MM.1S (cell line): ENCODE measurements around the gene KCNIP1.
"Not testable (repeated sequence)": the region's sequence is repeated elsewhere in the genome, so short reads cannot be mapped to it uniquely, and the experiment has no call there.

Source experiments
- DNase-seq: peaks from one replicate; pipeline ENCODE4 v3.0.0-alpha.2; 2015
- H2AFZ ChIP-seq: fragments of 300-600 bp; sonication (generic); 2 replicates; pipeline ENCODE4 v1.6.0; 2016; ENCODE audit warnings: antibody characterized with exemption, low read length
- H3F3A ChIP-seq: fragments of 300-600 bp; sonication (generic); 2 replicates; pipeline ENCODE4 v1.6.1; 2016; ENCODE audit warnings: mild to moderate bottlenecking, antibody characterized with exemption, low read length, moderate library complexity, mixed read lengths; ENCODE audit not compliant: insufficient read depth
- H3K27ac ChIP-seq: fragments of 300-600 bp; sonication (generic); 2 replicates; pipeline ENCODE4 v1.5.1; 2016; ENCODE audit warnings: mild to moderate bottlenecking, low read length
- H3K27me3 ChIP-seq: fragments of 300-600 bp; sonication (generic); replicated peaks from 2 replicates; pipeline ENCODE4 v1.6.0; 2016; ENCODE audit warnings: low read length; ENCODE audit not compliant: insufficient read depth
- H3K36me3 ChIP-seq: fragments of 300-600 bp; sonication (generic); replicated peaks from 2 replicates; pipeline ENCODE4 v1.6.1; 2016; ENCODE audit warnings: mild to moderate bottlenecking, low read length, mixed read lengths; ENCODE audit not compliant: insufficient read depth
- H3K4me1 ChIP-seq: fragments of 300-600 bp; sonication (generic); 2 replicates; pipeline ENCODE4 v1.6.1; 2016; ENCODE audit warnings: low read length, mixed read lengths
- H3K4me2 ChIP-seq: fragments of 300-600 bp; sonication (generic); 2 replicates; pipeline ENCODE4 v1.6.0; 2016; ENCODE audit warnings: low read depth, low read length
- H3K4me3 ChIP-seq: fragments of 300-600 bp; sonication (generic); 2 replicates; pipeline ENCODE4 v1.5.1; 2016; ENCODE audit warnings: low read length, mixed read lengths
- H3K79me2 ChIP-seq: fragments of 300-600 bp; sonication (generic); 2 replicates; pipeline ENCODE4 v1.6.1; 2016; ENCODE audit warnings: mixed run types, low read length, mixed read lengths
- H3K9ac ChIP-seq: fragments of 300-600 bp; sonication (generic); 2 replicates; pipeline ENCODE4 v1.6.1; 2016; ENCODE audit warnings: low read length, mixed read lengths
- H3K9me2 ChIP-seq: fragments of 300-600 bp; sonication (generic); replicated peaks from 2 replicates; pipeline ENCODE4 v1.6.1; 2016; ENCODE audit warnings: mild to moderate bottlenecking, low read length, mixed read lengths; ENCODE audit not compliant: insufficient read depth
- H3K9me3 ChIP-seq: fragments of 300-600 bp; sonication (generic); replicated peaks from 2 replicates; pipeline ENCODE4 v1.6.1; 2016; ENCODE audit warnings: mild to moderate bottlenecking, low read length, mixed read lengths; ENCODE audit not compliant: insufficient read depth
- H4K20me1 ChIP-seq: fragments of 300-600 bp; sonication (generic); 2 replicates; pipeline ENCODE4 v1.6.1; 2016; ENCODE audit warnings: mild to moderate bottlenecking, low read length, moderate library complexity, mixed read lengths; ENCODE audit not compliant: insufficient read depth
- EZH2 ChIP-seq: fragments of 300-600 bp; sonication (generic); optimal IDR thresholded peaks from 2 replicates; pipeline ENCODE3; 2017; ENCODE audit warnings: low read depth, mild to moderate bottlenecking, antibody characterized with exemption, low read length, mixed read lengths
- EZH2phosphoT487 ChIP-seq: fragments of 300-600 bp; sonication (generic); IDR thresholded peaks from 2 replicates; pipeline ENCODE4 v1.6.1; 2018; ENCODE audit warnings: antibody characterized with exemption, low read length
- TF ChIP-seq, protein P1 (sequence below): fragments of 300-600 bp; sonication (generic); IDR thresholded peaks from 2 replicates; pipeline ENCODE4 v1.5.1; 2016; ENCODE audit warnings: antibody characterized with exemption, low read length, mixed read lengths

KCNIP1 gene

DNA sequence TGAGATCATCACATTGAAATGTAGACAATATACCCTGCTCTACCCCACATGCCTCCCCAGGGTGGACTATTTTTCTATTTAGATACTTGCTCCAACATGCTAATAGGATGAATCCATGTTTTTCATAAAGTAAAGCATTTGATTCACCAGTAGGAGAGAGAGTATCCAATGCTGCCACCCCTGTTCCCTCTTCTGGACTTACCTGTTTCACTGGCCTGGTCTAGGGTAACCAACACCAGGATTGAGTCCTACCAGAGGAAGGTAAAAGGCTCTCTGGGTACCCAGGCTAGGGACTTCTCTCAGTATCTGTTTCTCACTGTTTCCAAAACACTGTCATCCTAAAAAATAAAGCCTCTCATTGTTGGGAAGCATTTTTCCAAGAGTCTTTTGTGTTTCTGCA, 249.5 kb downstream of the KCNIP1 start:
- no peaks in the 10 kb centered on the region for H3K9me3 ChIP-seq
- H3K79me2 ChIP-seq: no peaks in the 10 kb centered on the region
- DNase-seq: no peak
- H3F3A ChIP-seq: no peaks in the 10 kb centered on the region
- no peak overlapping the region for H2AFZ ChIP-seq
- no peak overlapping the region for H3K27ac ChIP-seq
- H3K9me2 ChIP-seq: no peaks in the 10 kb centered on the region
- H4K20me1 ChIP-seq: no peaks in the 10 kb centered on the region
- H3K4me1 ChIP-seq: no peaks in the 10 kb centered on the region
- H3K9ac ChIP-seq: no peak overlapping the region
- H3K4me3 ChIP-seq: no peak overlapping the region
- no peak overlapping the region for H3K4me2 ChIP-seq
- TF ChIP-seq EZH2phosphoT487 (no peak), EZH2 (no peak)
- TF ChIP-seq, protein P1, sequence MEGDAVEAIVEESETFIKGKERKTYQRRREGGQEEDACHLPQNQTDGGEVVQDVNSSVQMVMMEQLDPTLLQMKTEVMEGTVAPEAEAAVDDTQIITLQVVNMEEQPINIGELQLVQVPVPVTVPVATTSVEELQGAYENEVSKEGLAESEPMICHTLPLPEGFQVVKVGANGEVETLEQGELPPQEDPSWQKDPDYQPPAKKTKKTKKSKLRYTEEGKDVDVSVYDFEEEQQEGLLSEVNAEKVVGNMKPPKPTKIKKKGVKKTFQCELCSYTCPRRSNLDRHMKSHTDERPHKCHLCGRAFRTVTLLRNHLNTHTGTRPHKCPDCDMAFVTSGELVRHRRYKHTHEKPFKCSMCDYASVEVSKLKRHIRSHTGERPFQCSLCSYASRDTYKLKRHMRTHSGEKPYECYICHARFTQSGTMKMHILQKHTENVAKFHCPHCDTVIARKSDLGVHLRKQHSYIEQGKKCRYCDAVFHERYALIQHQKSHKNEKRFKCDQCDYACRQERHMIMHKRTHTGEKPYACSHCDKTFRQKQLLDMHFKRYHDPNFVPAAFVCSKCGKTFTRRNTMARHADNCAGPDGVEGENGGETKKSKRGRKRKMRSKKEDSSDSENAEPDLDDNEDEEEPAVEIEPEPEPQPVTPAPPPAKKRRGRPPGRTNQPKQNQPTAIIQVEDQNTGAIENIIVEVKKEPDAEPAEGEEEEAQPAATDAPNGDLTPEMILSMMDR: no peak
- no peaks in the 10 kb centered on the region for H3K36me3 ChIP-seq
- H3K27me3 ChIP-seq: no peaks in the 10 kb centered on the region

- H3K4me1 ChIP-seq: not testable (repeated sequence)
Measured at GRCh38 chr5:170754508-170754907, 250.7 kb downstream of the KCNIP1 start.

GRCh38 chr5:170755679-170756456, 252.0 kb downstream of the KCNIP1 start:
- no peaks in the 10 kb centered on the region for H3K36me3 ChIP-seq
- no peak overlapping the region for H3K9ac ChIP-seq
- no peak overlapping the region for H3K4me3 ChIP-seq
- H4K20me1 ChIP-seq: no peaks in the 10 kb centered on the region
- no peaks in the 10 kb centered on the region for H3K4me1 ChIP-seq
- H3K4me2 ChIP-seq: no peak overlapping the region
- H3K79me2 ChIP-seq: no peaks in the 10 kb centered on the region
- no peak for TF ChIP-seq EZH2phosphoT487
- TF ChIP-seq, protein P1: no peak
- no peak for TF ChIP-seq EZH2
- no peak overlapping the region for H2AFZ ChIP-seq
- H3K9me3 ChIP-seq: no peaks in the 10 kb centered on the region
- H3K27ac ChIP-seq: no peak overlapping the region
- H3K9me2 ChIP-seq: no peaks in the 10 kb centered on the region
- DNase-seq: no peak
- H3F3A ChIP-seq: no peaks in the 10 kb centered on the region
- H3K27me3 ChIP-seq: no peaks in the 10 kb centered on the region

More at GRCh38 chr5:170754508-170754907, 250.7 kb downstream of the KCNIP1 start:
- H3K9me2 ChIP-seq, H3K27me3 ChIP-seq, H2AFZ ChIP-seq, H4K20me1 ChIP-seq, H3F3A ChIP-seq, H3K27ac ChIP-seq, H3K79me2 ChIP-seq, H3K4me2 ChIP-seq, H3K9ac ChIP-seq, DNase-seq, H3K4me3 ChIP-seq, H3K9me3 ChIP-seq, H3K36me3 ChIP-seq: not testable (repeated sequence)

- H3K4me2 ChIP-seq: no peak overlapping the region
- no peak for DNase-seq
- no peak overlapping the region for H3K27ac ChIP-seq
- TF ChIP-seq, protein P1: no peak
- no peak for TF ChIP-seq EZH2phosphoT487
- TF ChIP-seq EZH2: no peak
- no peak overlapping the region for H3K9ac ChIP-seq
- no peaks in the 10 kb centered on the region for H3K36me3 ChIP-seq
- H3K79me2 ChIP-seq: no peaks in the 10 kb centered on the region
- H3K27me3 ChIP-seq: no peaks in the 10 kb centered on the region
- no peak overlapping the region for H2AFZ ChIP-seq
- no peaks in the 10 kb centered on the region for H3K9me2 ChIP-seq
- H3K4me3 ChIP-seq: no peak overlapping the region
- H3K9me3 ChIP-seq: no peaks in the 10 kb centered on the region
- no peaks in the 10 kb centered on the region for H3F3A ChIP-seq
- H3K4me1 ChIP-seq: no peaks in the 10 kb centered on the region
- H4K20me1 ChIP-seq: no peaks in the 10 kb centered on the region
Measured at GRCh38 chr5:170756691-170757090, 252.9 kb downstream of the KCNIP1 start.
